Transverse colon (tissue), 4 donors: Measurements from ENCODE around the gene EMC1. TPM values are rescaled to one million over a fixed set of nuclear protein-coding genes. Genes with fewer than 3 reads are reported as not detected.

Source experiments
- DNase-seq: peaks from one replicate; pipeline ENCODE4 v3.0.0-alpha.2; 2019
- H3K27ac ChIP-seq, 4 donors: fragments of 200-600 bp; sonication (generic); 2 replicates each; pipeline ENCODE4 v1.5.1; 2016 to 2018; ENCODE audit warnings: inconsistent platforms in 4 of 4
- H3K27me3 ChIP-seq: fragments of 200-600 bp; sonication (generic); 2 replicates; pipeline ENCODE4 v1.5.1; 2017; ENCODE audit warnings: inconsistent platforms
- H3K36me3 ChIP-seq, 4 donors: fragments of 200-600 bp; sonication (generic); 2 replicates each; pipeline ENCODE4 v1.5.1; 2017 to 2019; ENCODE audit warnings: inconsistent platforms in 4 of 4
- H3K4me1 ChIP-seq, 4 donors: fragments of 200-600 bp; sonication (generic); 2 replicates each; pipeline ENCODE4 v1.5.1; 2017 to 2020; ENCODE audit warnings: inconsistent platforms in 4 of 4
- H3K4me3 ChIP-seq, 4 donors: fragments of 200-600 bp; sonication (generic); 1 replicate in 1 of 4; 2 replicates in 3 of 4; pipeline versions ENCODE4 v1.5.1 to v1.6.1; 2017 to 2019; ENCODE audit warnings: inconsistent platforms in 4 of 4
- H3K9me3 ChIP-seq, 2 donors: fragments of 200-600 bp; sonication (generic); 2 replicates each; pipeline ENCODE4 v1.5.1; 2017 to 2019; ENCODE audit warnings: inconsistent platforms in 2 of 2
- CTCF ChIP-seq, 5 experiments: fragments of 200-600 bp in 3 of 5; fragments of 450-650 bp in 2 of 5; sonication (generic) in 3 of 5; IDR thresholded peaks; 1 replicate in 2 of 5; 2 replicates in 3 of 5; pipeline ENCODE4 v1.5.1; 2016 to 2017; ENCODE audit warnings: antibody characterized with exemption in 5 of 5, inconsistent platforms in 3 of 5, mild to moderate bottlenecking in 2 of 5, moderate library complexity in 1 of 5
- EP300 ChIP-seq: sonication (generic); formaldehyde crosslinking; IDR thresholded peaks from one replicate; pipeline ENCODE4 v1.6.1; 2017; ENCODE audit warnings: antibody characterized with exemption, low read depth
- POLR2A ChIP-seq: fragments of 450-650 bp; IDR thresholded peaks from one replicate; pipeline ENCODE4 v1.6.1; 2016; ENCODE audit warnings: antibody characterized with exemption, mild to moderate bottlenecking, moderate library complexity
- POLR2AphosphoS5 ChIP-seq, 3 donors: sonication (generic); formaldehyde crosslinking; IDR thresholded peaks; one replicate each; pipeline ENCODE4 v1.6.1; 2016; ENCODE audit warnings: antibody characterized with exemption in 3 of 3
- WGBS, 2 donors: methylation state at CpG; one replicate each; pipeline ENCODE4 v1.1.5; 2018; ENCODE audit warnings: low coverage in 1 of 2; 5-methylcytosine and 5-hydroxymethylcytosine counted together
- in situ Hi-C, 4 donors: fragments of 200-750 bp; cut with MboI; loops; one replicate each; pipeline versions ENCODE4 v1.15.0 to v1.15.1; 2017; ENCODE audit warnings: low sequenced_read_pairs in 3 of 4, low pct_ligation_motif_present in 1 of 4, low pct_unique_long_range_greater_than_20kb in 1 of 4
- intact Hi-C: fragments of 100-400 bp; cut with DNase I; formaldehyde crosslinking; loops from one replicate; pipeline ENCODE4 v1.15.1; 2023; ENCODE audit warnings: low total_unique reads
- total RNA-seq, 4 donors: library from RNA; depleted of rRNA; stranded (reverse); fragments of >200 nt; gene quantifications; one replicate each; pipeline ENCODE4 v1.1.0, GENCODE V29; 2016

Gene EMC1
- total RNA-seq, 4 donors from 2014 or later: 18.3 to 39.7 (median 32.6) TPM

- DNase-seq: no peak
- Histone ChIP-seq H3K27me3 (no peaks in the 10 kb centered on the region), H3K36me3 (peaks cover 1 to 79% (median 41%) of the 10 kb centered on the region in 4 donors), H3K27ac (no peak overlapping the region), H3K9me3 (no peaks in the 10 kb centered on the region), H3K4me1 (no peaks in the 10 kb centered on the region), H3K4me3 (no peak overlapping the region)
- in situ Hi-C loops: loop anchor here in 1 of 4 donors (10.0 kb wide), 1 partner anchor 48 kb away; no protein-coding TSS in a partner anchor
- intact Hi-C loops: no loop called here
- 84 to 93% methylated on average over 3 of the region's 3 CpGs for WGBS, 2 donors
- TF ChIP-seq CTCF (IDR thresholded peaks at IDR 0.05) (no peak), POLR2AphosphoS5 (IDR thresholded peaks at IDR 0.05) (no peak), POLR2A (no peak), EP300 (no peak)
Measured at GRCh38 chr1:19196331-19196730, 55.0 kb downstream of the EMC1 start.

GRCh38 chr1:19193004-19193403 lies 58.3 kb downstream of the EMC1 start:
- Histone ChIP-seq H3K36me3 (peaks cover 1 to 73% (median 37%) of the 10 kb centered on the region in 4 donors), H3K4me3 (no peak overlapping the region), H3K27ac (no peak overlapping the region), H3K9me3 (no peaks in the 10 kb centered on the region), H3K4me1 (no peaks in the 10 kb centered on the region), H3K27me3 (no peaks in the 10 kb centered on the region)
- WGBS, 2 donors: 93% methylated on average over 3 of the region's 3 CpGs; no CpG with 5 or more reads in 1 of the 2 donors
- in situ Hi-C loops (loop anchor here in 1 of 4 donors (10.0 kb wide), 1 partner anchor 52 kb away; no protein-coding TSS in a partner anchor), intact Hi-C loops (loop anchor here (5.0 kb wide), 1 partner anchor 761 kb away; no protein-coding TSS in a partner anchor)
- DNase-seq: no peak
- TF ChIP-seq POLR2A (no peak), CTCF (IDR thresholded peaks at IDR 0.05) (no peak), POLR2AphosphoS5 (IDR thresholded peaks at IDR 0.05) (no peak), EP300 (no peak)

- TF ChIP-seq EP300: no peak
- TF ChIP-seq POLR2A: no peak
- TF ChIP-seq CTCF (IDR thresholded peaks at IDR 0.05): no peak
- TF ChIP-seq POLR2AphosphoS5 (IDR thresholded peaks at IDR 0.05): no peak
- no peaks in the 10 kb centered on the region for H3K4me1 ChIP-seq
- H3K9me3 ChIP-seq: no peaks in the 10 kb centered on the region
- intact Hi-C loops: loop anchor here (5.0 kb wide), 1 partner anchor 760 kb away; no protein-coding TSS in a partner anchor
- 97 to 100% methylated on average over 3 of the region's 3 CpGs for WGBS, 2 donors
- no peak for DNase-seq
- H3K36me3 ChIP-seq: peaks cover 0 to 73% (median 32%) of the 10 kb centered on the region in 4 donors
- H3K27me3 ChIP-seq: no peaks in the 10 kb centered on the region
- H3K27ac ChIP-seq: no peak overlapping the region
- no peak overlapping the region for H3K4me3 ChIP-seq
- in situ Hi-C loops: loop anchor here in 1 of 4 donors (10.0 kb wide), 1 partner anchor 53 kb away; no protein-coding TSS in a partner anchor
Measured at GRCh38 chr1:19191811-19192210, 59.5 kb downstream of the EMC1 start.

- H3K36me3 ChIP-seq: peaks cover 0 to 78% (median 34%) of the 10 kb centered on the region in 4 donors
- no peak overlapping the region for H3K27ac ChIP-seq
- in situ Hi-C loops: loop anchor here in 1 of 4 donors (10.0 kb wide), 1 partner anchor 54 kb away; no protein-coding TSS in a partner anchor
- no peaks in the 10 kb centered on the region for H3K9me3 ChIP-seq
- intact Hi-C loops: loop anchor here (5.0 kb wide), 1 partner anchor 758 kb away; no protein-coding TSS in a partner anchor
- H3K4me3 ChIP-seq: no peak overlapping the region
- 87 to 98% methylated on average over 4 of the region's 4 CpGs for WGBS, 2 donors
- no peaks in the 10 kb centered on the region for H3K4me1 ChIP-seq
- no peak for TF ChIP-seq EP300
- no peak for TF ChIP-seq CTCF (IDR thresholded peaks at IDR 0.05)
- TF ChIP-seq POLR2AphosphoS5 (IDR thresholded peaks at IDR 0.05): no peak
- no peak for TF ChIP-seq POLR2A
- no peak for DNase-seq
- H3K27me3 ChIP-seq: no peaks in the 10 kb centered on the region
Measured at GRCh38 chr1:19190468-19190867, 60.9 kb downstream of the EMC1 start.
